NCI-H1930 (cell line): Measurements from ENCODE around the gene GSDME.
"Not testable (repeated sequence)": the region's sequence is repeated elsewhere in the genome, so short reads cannot be mapped to it uniquely, and the experiment has no call there.

Experiments
- DNase-seq, 2 experiments: peaks; one replicate each; lab custom pipeline; 2025; lab: John Stamatoyannopoulos, UW

Gene GSDME

DNA sequence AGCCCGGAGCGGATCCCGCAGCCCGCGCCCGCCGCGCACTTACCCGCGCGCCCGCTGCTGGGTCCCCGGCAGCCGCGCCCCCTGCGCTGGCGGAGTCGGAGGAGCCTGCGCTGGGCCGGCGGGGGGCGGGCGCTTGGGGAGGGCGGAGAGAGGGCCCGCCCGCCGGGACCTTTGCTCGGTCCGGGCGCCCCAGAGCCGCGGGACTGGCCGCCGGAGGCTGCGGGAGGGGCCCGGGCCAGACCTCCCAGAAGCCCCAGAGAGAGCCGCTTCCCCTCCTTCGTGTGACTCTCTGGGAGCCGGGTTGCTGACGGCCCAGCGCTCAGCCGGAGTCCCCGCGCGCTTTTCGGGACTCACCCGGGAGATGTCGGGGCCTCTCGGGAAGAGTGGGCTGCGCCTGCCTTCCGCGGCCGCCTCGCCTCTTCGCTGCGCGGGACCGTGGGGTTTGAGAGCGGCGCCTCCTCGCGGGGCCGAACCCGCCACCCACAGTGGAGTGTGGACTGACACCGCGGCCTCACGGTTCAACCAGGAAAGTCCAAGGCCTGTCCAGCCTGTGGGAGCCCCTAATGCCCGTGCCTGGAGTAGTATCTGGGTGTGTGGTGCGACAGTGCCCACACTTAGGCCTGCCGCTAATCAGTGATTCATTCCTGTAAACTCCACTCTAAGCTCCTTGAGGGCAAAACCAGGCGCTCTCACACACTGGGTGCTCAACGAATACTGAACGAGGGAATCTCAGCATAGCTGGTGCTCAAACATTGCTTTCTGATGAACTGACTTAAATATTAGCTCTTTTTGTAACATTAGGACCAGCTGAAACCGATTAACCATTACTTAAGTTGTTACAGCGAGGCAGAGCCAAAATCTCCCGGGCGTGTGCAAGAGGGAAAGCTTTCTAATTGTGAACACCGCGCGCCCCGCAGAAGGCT is at the start of gene GSDME:
Gene GSDME, minus strand, starts transcription at position 112 of the 923 bp plus-strand sequence. CDS start 7,690 bp downstream, outside the sequence.
- DNase-seq: peak in 1 of 2 experiments; percentile 24

GRCh38 chr7:24802300-24802699 is 45.0 kb upstream of the GSDME start:
- DNase-seq: no peak

DNA sequence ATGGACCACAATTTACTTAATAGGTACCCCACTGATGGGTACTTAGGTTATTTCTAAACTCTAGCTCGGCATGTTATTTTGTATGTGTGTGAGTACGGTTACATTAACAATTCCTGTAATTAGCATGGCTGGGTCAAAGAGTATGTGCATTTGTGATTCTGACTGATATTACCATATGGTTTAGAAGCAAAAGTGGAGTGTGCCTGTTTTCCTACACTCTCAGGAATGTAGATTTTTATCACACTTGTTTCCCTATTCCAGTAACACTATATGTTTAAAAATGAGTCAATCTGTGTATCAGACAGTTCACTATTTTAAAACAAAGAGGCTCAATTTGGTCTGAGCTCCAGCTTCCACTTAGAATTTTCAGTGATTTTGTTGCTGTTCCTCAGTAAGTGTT is 44.6 kb upstream of the GSDME start:
- DNase-seq: no peak

DNA sequence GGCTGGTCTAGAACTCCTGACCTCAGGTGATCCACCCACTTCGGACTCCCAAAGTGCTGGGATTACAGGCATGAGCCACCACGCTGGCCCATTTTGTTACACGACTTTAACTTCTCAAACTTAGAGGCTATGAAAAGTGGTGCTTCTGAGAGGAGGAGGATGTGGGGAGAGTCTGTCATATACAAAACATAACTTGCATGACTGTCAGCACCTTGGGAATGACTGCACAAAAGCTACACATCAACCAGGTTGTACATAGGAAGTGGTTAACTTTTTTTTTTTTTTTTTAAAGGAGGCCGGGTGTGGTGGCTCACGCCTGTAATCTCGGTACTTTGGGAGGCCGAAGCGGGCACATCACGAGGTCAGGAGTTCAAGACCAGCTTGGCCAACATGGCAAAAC is 43.4 kb upstream of the GSDME start:
- no peak for DNase-seq

GRCh38 chr7:24800073-24800472 is 42.8 kb upstream of the GSDME start:
- no peak for DNase-seq

DNA sequence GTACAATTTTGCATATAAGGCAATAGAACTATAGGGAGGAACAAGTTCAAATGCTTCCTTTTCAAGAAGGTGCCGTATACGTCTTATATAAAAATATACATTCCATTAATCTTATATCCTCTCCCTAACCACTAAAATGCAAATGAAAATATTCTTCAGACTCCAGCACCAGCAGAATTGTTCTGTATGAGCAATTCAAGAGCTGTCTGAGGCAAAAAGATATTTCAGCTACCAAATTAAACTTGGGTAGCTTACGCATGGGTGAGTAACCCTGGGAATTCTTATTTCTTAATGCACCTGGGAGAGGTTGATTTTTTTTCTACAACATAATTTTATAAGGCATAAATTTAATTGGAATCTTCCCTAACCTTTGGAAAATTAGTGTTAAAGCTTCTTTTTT is 42.2 kb upstream of the GSDME start:
- DNase-seq: no peak

DNA sequence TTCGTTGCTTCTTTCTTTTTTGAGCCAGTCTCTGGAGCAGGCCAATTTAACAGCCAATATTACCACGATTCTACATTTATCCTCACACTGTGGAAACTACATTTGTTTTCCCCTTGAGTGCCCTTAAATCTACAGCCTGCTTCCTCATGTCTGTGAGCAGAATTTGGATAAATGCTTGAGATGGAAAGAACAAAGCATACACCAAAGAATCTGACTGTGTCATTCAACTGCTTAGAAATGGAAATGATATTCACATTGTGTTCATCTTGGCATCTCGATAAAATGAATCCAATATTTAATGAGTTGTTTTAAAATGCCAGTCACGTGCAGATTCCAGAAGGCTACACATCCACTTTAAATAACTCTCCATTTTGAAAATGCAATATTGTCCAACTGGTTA is 41.0 kb upstream of the GSDME start:
- no peak for DNase-seq

- DNase-seq: no peak
Observed at GRCh38 chr7:24797270-24797669, 40.0 kb upstream of the GSDME start.

- DNase-seq: no peak
Observed at GRCh38 chr7:24795407-24795767, 38.1 kb upstream of the GSDME start.

DNA sequence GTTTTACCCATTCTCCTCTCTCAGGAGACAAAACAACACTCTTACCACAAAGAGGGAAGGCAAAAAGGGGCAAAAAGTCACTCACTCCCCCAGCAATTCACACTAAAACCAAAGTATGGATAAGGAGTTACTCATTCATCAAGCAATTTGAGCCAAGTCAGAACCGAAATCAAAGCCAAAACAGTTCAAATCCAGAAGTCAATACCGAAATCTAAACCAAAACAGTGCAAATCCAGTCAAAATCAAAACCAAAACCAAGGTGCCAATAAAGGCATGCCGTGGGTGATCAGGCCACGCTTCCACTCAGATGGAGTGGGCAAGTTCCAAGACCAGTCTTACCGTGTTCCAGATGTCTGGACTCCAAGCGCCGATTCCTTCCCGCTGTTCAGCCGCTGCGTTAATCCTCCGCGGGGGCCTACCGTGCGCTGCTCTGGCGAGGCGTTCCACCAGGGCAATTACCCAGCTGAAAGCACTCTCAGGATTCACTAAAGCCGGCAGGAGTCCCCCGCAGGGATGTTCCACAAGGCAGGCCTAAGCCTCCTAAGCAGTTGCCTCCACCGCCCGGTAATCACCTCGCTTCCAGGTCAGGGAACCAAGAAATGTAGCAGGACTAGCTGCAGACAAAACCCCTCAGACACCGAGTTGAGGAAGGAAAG is 37.6 kb upstream of the GSDME start:
- DNase-seq: not testable (repeated sequence)

DNA sequence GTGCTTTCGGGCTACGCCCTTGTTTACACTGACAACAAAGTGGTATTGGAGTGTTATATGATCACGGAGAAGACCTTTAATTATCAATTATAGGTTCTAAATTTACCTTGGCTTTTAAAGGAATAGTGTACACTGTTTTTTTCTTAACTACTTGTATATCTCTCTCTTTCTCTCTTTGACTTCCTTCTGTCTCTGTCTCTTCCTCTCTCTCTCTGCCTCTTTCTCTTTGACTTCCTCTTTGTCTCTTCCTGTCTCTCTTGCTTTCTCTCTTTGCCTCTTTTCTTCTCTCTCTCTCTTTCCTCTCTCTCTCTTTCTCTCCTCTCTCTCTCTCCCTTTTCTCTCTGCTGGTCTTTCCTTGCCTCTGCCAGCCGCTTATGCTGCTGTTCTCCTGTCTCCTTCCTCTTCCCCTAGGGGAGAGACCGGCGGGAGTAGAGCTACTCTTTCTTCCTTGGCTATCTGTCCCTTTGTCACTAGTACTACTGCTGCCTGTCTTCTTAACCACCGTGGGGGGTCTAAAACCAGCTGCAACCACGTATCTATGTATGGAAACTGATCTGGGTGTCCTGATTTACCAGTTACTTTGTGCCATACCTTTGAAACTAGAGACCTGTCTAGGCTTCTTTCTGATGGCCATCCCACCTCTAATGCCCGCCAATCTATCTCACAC is 36.9 kb upstream of the GSDME start:
- no peak for DNase-seq

GRCh38 chr7:24788961-24789576 is 31.8 kb upstream of the GSDME start:
- no peak for DNase-seq

DNA sequence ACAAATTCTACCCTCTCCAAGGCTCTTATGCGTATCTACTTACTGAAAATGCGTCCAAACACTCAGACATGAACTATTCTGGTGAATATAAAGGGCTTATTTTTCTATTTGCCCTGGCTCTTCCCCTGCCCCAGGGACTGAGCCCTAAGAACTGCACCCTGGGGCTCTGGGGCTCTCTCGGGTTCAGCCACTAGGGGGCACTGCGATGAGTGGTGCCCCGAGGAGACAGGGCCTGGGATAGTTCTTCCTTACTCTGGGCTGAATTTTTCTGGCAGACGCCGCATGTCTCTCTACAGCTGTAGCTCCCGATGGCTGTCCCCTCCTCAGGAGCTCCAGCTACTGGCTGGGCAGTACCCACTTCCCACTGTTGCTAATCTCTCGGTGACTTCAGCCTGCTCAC is 30.8 kb upstream of the GSDME start:
- no peak for DNase-seq

GRCh38 chr7:24786941-24787340 is 29.7 kb upstream of the GSDME start:
- no peak for DNase-seq

- no peak for DNase-seq
Observed at GRCh38 chr7:24786306-24786705, 29.0 kb upstream of the GSDME start.

DNA sequence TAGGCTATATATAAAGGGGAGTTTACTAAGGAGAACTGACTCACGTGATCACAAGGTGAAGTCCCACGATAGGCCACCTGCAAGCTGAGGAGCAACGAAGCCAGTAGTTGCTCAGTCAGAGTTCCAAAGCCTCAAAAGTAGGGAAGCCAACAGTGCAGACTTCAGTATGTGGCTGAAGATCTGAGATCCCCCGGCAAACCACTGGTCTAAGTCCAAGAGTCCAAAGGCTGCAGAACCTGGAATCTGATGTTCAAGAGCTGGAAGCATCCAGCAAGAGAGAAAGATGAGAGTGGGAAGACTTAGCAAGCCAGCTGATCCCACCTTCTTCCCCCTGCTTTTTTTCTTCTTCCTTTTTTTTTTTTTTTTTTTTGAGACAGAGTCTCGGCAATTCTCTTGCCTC is 27.0 kb upstream of the GSDME start:
- no peak for DNase-seq

DNA sequence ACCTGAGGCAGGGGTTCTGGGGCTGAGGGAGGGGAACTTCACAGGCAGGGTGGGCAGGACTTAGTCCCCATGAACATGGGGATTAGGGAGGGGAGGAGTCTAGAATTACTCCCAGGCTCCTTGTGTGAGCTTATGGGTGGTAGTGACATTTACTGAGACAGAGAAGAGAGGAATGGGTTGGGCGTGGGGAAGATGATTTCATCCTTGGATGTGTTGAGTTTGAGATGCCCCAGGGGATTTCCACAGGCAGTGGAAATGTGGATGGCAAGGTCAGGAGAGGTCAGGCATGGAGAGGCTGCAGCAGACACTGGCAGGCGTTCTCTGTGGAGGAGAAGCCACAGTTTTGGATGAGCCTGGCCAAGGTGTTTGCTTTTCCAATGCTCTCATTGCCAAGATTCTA is 26.4 kb upstream of the GSDME start:
- no peak for DNase-seq

- no peak for DNase-seq
Observed at GRCh38 chr7:24781106-24781505, 23.8 kb upstream of the GSDME start.

DNA sequence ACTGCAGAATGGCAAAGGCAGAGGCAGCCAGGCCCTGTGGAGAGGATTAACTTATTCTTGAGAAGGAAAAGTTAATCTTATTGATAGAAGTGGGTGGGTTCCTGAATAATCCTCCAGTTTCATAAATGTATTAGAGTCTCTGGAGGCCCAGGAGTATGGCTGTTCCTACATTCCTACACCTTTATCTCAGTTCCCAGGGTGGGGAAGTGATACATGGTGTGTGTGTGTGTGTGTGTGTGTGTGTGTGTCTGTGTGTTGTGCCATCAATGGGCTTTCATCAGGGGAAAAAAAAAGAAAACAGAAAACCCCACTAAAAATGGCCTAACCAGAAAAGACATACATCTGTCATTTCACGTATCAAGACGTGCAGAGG is 22.0 kb upstream of the GSDME start:
- no peak for DNase-seq

DNA sequence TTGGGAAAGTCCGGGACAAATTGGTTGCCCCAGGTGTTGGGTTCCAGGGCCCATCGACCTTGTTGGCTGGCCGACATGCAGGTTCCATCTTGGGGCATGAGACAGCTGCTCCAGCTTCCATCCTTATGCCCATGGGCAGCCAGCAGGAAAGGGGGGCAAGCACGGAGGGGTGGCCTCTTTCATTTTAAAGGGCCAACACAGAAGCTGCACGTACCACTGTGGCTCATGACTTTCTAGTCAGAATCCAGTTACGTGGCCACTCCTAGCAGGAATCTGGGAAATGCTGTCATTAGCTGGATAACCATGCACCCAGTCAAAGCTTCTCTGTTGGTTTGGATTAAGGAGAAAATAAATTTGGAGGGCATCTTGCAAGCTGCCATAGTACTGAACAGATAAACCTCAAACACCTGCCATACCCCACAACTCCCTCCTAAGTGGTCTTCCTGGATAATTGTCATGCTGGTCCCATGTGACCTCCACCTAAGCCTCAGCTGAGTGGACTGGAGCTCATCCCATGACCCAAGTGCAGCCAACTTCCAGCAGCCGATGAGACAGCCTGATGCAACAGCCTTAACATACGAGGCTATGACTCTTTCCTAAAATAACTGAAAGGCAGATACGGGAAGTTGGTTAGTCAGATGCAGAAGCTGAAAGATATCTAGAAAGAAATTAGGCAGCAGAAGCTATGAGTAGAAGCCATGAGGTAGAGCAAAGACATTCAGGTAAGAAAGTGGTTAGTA is 21.4 kb upstream of the GSDME start:
- DNase-seq: no peak

GRCh38 chr7:24777806-24778205 is 20.5 kb upstream of the GSDME start:
- DNase-seq: no peak

- no peak for DNase-seq
Observed at GRCh38 chr7:24773646-24774045, 16.4 kb upstream of the GSDME start.
